C4-2B (cell line): ENCODE results near the gene RAB40C.

Experiments used
- ZFX ChIP-seq: fragments of 450-650 bp; IDR thresholded peaks from 2 replicates; pipeline ENCODE4 v1.6.1; 2017
- TF ChIP-seq, protein P1 (sequence below): fragments of 450-650 bp; conservative IDR thresholded peaks from 2 replicates; pipeline ENCODE4 v1.5.1; 2017; ENCODE audit warnings: mild to moderate bottlenecking

DNA sequence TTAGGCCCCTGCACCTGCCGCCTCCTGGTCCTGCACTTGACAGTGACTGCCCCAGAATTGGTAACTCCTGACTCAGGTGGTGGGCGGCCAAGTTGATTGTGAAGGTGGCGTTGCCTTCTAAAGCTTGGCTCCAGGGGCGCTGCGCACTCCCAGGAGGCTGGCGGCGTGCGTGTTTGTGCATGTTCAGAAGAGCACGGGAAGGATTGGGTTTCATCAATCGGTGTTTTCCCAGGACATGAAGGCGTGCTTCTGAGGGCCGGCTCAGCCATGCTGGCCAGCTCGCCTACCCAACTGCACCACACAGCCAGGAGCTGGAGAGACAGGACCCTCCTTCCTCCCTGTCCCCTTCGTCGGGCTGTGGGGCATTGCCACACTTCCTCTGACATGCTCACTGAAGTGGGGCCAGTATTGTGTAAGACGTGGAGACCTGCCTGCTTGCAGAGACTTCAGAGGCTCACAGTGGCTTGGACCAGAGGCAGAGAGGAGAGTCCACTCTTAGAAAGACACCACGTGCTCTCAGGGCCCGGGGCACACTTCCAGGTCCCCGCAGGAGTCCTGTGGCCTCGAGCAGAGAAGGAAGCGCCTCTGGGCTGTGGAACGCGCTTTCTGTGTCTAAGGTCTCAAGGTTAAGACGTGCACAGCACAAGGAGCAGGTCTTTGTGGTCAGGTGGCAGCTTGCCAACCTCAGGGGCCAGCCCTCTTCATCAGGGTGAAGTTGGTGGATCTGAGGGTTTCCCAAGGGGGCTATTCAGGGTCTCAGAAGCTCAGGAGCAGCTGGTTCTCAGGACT, 2.8 kb downstream of the RAB40C start:
- TF ChIP-seq, protein P1, sequence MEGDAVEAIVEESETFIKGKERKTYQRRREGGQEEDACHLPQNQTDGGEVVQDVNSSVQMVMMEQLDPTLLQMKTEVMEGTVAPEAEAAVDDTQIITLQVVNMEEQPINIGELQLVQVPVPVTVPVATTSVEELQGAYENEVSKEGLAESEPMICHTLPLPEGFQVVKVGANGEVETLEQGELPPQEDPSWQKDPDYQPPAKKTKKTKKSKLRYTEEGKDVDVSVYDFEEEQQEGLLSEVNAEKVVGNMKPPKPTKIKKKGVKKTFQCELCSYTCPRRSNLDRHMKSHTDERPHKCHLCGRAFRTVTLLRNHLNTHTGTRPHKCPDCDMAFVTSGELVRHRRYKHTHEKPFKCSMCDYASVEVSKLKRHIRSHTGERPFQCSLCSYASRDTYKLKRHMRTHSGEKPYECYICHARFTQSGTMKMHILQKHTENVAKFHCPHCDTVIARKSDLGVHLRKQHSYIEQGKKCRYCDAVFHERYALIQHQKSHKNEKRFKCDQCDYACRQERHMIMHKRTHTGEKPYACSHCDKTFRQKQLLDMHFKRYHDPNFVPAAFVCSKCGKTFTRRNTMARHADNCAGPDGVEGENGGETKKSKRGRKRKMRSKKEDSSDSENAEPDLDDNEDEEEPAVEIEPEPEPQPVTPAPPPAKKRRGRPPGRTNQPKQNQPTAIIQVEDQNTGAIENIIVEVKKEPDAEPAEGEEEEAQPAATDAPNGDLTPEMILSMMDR, result peak; percentile 58
- TF ChIP-seq ZFX, result no peak; the same call in 1 of the 2 replicates
